GM12801 (cell line): ENCODE results near the gene YAP1.

Experiments
- CTCF ChIP-seq: IDR thresholded peaks from one replicate; pipeline ENCODE4 v1.5.1; 2011; ENCODE audit warnings: control low read depth; ENCODE audit not compliant: insufficient read length; ENCODE audit errors: extremely low read depth

YAP1 gene

GRCh38 chr11:102252339-102252891 is 142.2 kb downstream of the YAP1 start:
- TF ChIP-seq CTCF = no peak

GRCh38 chr11:102253020-102253715 is 142.9 kb downstream of the YAP1 start:
- no peak for TF ChIP-seq CTCF

- no peak for TF ChIP-seq CTCF
These were observed 143.8 kb downstream of the YAP1 start for GRCh38 chr11:102254047-102254446.

- no peak for TF ChIP-seq CTCF
These were observed 146.0 kb downstream of the YAP1 start for GRCh38 chr11:102256251-102256650.

- TF ChIP-seq CTCF = no peak
These were observed 150.0 kb downstream of the YAP1 start for GRCh38 chr11:102260241-102260640.

- no peak for TF ChIP-seq CTCF
These were observed 153.2 kb downstream of the YAP1 start for GRCh38 chr11:102263379-102264003.

GRCh38 chr11:102266099-102266498 is 155.9 kb downstream of the YAP1 start:
- no peak for TF ChIP-seq CTCF
